Limb (tissue), 2 donors: ENCODE data around the gene GJD4.
A peak's percentile ranks its signal among the peaks of the same experiment; 100 is the strongest.

Experiments used
- DNase-seq, 2 donors: peaks; one replicate each; pipeline ENCODE4 v3.0.0-alpha.2; 2016; ENCODE audit errors: extremely low spot score in 2 of 2

Gene GJD4

DNA sequence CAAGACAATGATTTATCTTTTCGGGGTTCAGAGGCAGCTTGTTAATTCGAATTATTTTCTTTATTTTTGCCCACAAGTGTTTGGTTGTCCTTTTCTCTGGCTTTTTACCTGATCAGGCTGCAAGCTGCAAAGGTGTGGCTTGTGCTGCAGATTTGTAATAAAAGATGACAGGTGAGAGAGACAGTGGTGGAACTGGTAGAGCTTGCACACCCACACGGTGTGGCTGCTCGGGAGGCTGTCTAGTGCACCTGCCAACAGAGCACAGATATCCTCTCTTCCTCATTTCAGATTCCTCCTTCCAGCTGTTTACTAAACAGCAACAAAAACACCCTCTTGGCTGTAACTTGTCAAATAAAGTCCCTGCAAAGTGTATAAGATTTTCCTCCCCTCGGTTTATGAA is 9.2 kb downstream of the GJD4 start:
- no peak for DNase-seq

DNA sequence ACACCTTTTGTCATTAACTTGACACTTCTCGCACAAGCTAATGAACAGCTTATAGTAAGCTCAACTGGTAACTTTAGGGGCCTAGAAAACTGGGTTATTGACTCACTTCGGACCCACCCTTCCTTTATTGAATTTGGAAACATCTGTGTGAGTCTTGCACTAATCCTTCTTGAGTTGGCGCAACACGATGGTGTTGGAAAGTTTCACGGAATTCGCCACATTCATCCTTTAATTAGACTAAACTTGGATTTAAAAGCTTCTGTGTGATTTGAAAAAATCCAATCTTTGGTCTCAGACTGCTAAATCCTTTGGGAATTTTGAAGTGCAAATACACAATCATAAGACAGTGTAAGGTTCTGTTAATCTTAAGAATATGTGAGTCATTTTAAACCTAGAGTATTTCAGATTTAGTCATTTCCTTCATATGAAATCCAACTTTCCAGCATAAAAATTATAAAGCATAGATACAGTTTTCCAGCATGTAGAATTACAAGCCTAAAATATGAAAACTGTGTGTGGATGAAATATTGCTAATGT is 21.9 kb downstream of the GJD4 start:
- no peak for DNase-seq

DNA sequence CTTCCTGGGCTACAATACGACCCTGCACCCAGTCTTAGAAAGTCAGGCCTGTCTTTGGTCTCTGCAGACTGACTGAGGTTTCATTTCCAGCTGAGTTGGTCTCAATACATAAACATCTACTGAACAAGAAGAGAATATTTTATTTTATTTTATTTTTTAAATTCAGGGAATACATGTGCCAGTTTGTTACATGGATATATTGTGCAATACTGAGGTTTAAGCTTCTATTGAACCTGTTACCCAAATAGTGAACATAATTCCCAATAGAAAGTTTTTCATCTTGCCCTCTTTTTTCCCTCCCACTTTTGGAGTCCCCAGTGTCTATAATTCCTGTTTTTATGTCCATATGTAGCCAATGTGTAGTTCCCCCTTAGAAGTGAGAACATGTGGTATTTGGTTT is 26.3 kb downstream of the GJD4 start:
- DNase-seq = no peak

DNA sequence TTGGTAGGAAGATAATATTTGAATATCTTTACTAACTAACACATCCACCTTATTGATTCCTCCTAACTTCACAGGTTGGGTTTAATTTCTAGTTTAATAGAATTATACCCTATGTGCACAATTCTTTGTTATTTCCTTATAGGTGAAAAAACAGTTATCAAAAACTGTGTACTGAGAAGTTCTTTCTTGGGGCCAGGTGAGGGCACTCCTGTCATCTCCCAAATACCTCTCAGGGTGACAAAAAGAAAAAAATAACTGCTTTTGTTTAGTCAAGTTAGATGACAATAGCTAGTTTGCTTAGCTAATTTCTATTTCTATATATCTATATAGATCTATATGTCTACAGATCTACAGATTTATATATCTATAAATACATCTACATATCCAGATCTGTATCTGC is 26.9 kb downstream of the GJD4 start:
- no peak for DNase-seq

DNA sequence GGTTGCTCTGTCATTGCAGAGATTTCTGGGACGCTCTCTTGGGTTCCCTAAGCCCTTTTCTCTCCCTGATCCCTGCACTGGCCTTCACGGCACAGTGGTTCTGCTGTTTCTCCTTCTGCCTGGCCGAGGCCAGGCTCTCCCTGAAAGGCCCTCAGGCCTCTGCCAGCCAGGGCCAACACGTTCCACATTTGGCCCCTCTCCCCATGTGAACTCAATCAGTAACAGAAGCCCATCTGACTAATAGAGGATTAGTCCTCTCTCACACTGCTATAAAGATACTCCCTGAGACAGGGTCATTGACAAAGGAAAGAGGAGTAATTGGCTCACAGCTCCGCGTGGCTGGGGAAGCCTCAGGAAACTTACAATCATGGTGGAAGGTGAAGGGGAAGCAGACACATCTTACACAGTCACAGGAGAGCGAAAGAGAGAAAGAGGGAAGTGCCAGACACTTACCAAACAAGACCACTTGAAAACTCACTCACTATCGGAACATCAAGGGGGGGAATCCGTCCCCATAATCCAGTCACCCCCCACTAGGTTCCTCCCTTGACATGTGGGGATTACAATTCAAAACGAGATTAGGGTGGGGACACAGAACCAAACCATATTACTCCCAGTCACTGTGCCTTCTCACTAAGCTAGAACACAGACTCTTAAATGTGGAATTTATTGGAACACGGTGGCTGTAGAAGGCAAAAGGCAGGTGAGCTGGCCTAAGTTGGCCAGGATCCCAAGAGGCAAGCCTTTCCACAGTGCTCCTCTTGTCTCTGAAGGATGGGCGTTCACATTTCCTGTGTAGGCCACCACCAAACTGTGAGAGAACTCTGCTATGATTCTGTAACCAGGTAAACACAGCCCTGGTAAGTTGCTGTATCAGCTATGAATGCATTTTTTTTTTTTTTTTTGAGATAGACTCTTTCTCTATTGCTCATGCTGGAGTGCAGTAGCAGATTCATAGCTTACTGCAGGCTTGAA is 28.2 kb downstream of the GJD4 start:
- no peak for DNase-seq

DNA sequence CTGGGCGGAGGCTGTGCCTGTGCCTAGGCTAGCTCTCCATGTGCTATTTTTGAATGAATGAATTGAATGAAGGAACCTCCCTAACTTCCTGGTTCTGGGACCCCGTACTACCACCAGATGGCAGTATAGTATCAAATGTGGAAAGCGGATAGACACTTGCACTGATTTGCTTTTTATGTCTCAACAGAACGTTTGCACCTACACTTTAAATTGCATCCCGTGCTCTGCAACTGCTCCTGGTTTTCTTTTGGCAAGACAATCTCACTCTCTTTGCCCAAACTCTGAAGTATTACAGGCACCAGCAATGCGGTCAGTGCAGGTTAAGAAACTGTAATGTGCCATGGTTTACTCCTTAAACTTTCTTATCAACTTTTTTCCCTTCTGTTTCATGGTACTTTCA is 30.4 kb downstream of the GJD4 start:
- peak; percentile 74 to 86 for DNase-seq

DNA sequence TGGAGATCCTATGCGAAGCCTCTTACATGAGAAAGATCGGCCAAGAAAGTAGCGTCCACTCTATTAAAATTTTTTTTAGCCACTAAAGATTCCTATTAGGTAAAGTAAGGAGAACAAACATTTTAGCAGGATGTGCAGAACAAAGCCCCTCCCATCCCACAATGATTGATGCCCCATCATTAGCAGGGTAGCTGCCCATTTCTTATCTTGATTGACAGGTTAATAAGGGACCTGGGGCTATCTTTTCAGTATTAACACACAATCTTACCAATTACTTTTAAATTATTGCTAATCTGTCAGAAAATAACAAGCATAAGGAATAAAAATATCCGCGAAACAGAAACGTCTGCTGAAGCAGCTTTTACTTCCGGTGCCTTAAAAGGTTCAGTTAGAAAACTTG is 31.8 kb downstream of the GJD4 start:
- DNase-seq = no peak

DNA sequence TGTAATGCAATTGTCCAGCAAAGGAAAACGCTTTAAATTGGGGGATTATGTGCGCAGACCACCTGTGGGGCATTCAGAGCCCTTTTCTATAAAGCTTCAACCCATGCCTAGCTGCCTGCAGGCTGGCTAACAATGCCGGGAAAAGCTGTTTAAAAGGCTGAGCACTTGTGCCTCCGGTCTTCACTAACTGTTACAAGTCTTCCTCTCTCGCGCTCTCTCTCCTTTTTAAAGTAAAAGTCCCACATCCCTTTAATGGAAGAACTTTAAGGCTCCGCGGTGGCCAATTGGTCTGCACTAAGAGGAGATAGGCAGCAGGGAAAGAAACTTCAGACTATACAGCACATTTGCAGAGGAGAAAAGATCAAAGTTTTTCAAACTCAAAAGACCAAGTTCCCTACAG is 32.3 kb downstream of the GJD4 start:
- DNase-seq = peak in 1 of 2 donors; percentile 40

DNA sequence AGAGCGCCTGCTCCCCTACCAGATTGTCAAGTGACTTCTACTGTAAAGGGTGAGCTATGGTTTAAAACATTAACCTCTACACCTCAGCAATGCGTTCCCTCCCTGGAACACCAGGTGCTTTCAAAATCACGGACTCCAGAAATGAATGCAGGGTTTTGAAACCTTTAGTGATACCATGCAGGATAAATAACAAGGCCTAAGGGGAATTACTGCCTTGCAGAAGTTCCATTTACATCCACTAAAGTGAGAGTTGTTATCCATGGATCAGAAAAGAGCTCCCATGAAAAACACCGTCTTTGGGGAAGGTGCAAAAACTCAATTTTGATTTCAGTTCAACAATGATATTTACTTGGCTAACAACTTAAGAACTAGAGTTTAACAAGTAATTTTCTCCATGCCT is 33.0 kb downstream of the GJD4 start:
- DNase-seq = no peak

DNA sequence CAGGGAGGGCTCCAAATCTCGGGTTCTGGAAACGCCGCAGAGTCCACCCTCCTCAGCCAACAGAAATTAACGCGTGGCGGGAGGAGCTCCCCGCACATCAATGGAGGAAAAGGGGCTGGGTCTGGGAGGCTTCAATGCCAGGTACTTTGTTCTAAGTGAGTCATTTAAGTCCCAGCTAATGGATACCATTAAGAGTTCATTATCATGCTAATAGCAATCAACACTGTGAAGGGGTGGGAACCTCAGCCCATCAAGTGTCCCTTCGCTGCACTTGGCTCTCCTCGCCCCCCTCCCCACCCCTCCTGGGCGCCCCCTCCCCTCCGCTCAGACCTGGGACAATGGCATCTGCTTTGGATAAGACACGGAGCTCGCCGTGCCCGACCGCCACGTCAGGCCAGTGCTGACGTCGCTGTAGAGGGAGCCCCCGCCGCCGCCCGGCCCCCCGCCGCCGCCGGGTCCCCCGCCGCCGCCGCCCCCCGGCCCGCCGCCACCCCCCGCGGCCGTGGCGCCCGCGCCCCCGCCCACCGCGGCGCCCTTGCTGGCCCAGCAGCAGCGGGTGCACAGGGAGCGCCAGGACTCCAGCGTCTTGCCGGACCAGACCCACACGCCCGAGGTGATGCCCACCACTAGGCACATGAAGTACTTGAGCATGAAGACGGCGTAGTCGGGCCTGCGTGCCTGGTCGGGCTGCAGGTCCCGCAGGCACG is 34.0 kb downstream of the GJD4 start:
- DNase-seq = peak in 1 of 2 donors; percentile 71

DNA sequence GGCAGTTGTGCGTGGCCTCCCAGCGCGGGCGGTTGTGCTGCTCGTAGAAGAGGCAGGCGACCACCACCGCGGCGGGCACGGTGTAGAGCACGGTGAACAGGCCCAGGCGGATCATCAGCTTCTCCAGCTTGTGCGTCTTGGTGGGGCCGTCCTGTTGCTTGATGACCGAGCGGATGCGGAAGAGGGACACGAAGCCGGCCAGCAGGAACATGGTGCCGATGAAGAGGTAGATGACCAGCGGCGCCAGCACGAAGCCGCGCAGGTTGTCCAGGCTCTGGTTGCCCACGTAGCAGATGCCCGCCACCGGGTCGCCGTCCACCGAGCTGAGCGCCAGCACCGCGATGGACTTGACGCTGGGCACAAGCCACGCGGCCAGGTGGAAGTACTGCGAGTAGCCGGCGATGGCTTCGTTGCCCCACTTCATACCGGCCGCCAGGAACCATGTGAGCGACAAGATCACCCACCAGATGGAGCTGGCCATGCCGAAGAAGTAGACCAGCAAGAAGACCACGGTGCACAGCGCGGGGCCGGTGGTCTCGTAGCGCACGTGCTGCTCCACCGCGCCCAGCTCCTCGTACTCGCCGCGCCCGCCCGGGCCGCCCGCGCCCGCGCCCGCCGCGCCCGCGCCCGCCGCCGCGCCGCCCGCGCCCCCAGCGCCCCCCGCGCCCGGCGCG is 34.7 kb downstream of the GJD4 start:
- peak in 1 of 2 donors; percentile 72 for DNase-seq

DNA sequence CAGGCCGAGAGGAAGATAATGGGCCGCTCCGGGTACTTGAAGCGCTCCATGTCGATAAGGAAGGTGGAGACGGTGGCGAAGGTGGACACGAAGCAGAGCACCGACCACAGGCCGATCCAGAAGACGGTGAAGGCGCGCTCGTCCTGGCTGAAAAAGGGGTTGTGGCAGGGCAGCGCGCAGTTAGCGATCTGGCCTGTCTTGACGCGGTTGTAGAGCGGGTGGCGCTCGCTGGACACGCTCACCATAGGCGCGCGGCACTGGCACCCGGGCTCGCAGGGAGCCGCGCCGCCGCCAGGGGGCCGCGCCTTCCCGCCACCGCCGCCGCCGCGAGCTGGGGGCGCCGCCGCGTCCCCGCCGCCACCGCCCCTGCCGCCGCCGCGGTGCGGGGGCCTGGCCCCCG is 35.3 kb downstream of the GJD4 start:
- peak in 1 of 2 donors; percentile 80 for DNase-seq

DNA sequence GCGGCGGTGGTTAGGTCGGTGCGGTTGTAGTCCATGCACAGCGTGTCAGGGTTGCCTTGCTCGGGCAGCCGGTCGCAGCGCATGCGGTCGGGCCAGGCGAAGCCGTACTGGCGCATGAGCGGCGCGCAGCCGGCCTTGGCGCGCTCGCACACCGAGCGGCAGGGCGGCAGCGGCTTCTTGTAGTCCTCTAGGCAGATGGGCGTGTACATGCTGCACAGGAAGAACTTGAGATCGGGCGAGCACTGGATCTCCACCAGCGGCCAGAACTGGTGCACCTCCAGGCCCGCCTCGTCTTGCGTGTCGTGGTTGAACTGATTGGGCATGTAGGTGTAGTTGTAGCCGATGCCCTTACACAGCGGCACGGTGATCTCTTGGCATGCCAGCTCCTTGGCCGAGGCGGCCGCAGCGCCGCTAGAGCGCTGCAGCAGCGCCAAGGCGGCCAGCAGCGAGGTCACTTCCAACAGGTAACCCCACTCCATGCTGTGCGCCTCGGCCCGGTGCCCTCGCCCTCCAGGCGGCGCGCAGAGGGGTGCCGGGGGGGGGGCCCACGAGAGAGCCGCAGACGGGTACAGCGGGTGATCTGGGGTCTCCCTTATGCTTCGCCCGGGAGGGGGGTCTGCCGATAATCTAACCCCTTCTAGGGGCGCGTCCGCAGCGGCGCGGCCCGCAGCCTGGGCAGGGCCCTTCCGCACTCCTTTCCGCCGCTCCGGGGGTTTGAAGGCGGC is 36.0 kb downstream of the GJD4 start:
- peak in 1 of 2 donors; percentile 80 for DNase-seq

DNA sequence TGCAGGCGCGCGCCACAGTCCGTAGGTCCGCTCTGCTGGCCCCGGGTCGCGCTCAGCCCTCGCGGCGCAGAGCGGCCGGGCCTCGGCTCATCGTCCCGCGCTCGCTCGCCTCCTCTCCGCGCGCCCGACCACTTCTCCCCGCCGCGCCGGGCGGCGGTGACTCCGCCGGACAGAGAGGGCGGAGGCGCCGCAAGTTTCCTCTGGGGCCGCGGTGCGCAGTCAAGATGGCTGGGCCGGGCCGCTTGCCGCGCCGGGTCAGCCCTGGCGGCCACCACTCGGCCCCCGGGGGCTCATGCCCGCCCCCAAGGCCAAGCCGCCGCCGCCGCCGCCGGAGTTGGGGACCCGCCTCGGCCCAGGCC is 36.5 kb downstream of the GJD4 start:
- DNase-seq = no peak

DNA sequence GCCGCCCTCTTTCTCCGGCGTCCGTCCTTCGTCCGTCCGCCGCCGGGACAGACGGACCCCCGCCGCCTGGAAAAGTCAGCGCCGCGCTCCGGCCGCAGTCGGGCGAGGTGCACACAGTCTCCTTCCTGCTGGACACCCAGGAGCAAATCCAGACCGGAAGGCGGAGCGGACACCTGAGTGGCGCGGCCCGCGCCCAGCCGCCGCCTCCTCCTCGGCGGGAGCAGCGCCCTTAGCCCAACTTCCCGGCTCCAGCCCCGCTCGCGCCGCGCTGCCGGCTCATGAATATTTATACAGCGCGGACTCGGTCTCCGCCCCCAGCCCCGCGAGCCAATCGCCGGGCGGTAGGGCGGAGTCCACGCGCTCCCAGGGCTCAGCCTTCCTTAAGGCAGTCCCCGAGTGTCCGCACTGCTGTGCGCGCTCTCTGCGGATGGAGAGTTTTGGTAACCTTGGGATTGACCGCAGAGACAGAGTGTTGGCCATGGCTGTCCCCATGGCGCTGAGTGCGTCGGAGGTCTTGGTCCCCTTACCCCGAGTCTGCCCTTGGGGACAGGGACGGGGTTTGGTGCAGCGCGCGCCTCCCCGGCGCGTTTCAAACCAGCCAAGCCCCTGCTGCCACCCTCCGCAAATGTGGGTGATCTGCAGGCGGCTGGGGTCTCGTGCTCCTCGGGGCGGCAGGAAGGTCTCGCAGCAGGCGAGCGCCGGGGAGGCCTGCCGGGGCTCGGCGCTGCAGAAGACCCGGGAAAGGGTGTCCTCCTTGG is 37.1 kb downstream of the GJD4 start, which contains the start of gene FZD8:
Gene FZD8, minus strand, starts transcription at position 262 of the 758 bp plus-strand sequence. CDS start 867 bp downstream, outside the sequence.
- peak; percentile 93 to 94 for DNase-seq

DNA sequence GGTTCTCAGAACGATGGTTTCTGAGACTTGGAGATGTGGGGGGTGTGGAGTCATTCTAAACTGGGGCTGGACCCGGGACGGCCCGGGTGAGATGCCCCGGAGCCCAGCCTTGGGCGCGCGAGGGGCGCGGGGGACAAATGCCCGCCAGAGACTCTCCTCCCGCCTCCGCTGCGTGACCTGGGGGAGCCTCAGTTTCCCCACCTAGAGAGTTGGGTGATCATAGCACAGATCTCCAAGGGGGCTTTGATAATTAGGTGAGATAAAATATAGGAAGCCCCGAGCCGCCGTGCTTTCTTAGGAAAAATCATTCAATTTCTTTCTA is 37.6 kb downstream of the GJD4 start:
- DNase-seq = no peak

DNA sequence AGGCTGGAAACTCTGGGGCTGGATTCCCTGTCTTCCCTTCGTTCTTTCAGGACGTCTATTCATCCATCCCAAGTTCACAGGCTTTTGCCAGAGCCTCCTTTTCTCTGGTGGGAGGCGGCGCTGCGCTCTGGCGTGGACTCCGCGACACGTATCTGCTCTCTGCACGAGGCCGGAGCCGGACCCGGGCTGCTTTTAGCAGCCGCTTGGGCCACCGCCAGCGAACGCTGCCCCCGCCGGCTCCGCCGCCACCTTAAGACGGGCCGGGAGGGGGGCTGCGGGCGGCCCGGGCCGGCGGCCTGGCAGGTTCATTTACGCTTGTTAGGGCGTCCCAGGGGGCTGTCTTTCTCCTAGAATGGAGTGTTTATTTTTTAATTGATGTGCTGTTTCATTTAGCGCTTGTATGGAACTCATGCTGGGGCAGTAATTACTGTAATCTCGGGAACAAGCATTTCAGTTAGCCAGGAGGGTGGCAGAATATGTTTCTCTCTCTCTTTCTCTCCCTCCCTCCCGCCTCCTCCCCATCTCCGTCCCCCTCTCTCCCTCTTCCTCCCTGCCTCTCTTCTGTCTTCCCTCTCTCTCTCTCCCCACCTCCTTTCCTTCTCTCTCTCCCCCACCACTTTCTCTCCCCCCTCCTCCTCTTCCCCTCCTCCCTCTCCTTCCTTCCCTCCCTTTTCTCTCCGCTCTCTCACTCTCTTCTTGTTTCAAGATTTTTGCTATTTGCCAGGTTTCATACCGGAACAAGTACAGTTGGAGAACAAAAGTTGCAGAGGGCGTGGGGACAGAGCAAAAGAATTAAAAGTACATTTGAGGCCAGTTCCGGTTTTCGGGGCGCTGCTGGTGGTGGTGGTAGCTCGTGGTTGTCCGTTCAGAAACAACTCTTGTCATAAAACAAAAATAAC is 38.3 kb downstream of the GJD4 start:
- peak; percentile 83 to 85 for DNase-seq

DNA sequence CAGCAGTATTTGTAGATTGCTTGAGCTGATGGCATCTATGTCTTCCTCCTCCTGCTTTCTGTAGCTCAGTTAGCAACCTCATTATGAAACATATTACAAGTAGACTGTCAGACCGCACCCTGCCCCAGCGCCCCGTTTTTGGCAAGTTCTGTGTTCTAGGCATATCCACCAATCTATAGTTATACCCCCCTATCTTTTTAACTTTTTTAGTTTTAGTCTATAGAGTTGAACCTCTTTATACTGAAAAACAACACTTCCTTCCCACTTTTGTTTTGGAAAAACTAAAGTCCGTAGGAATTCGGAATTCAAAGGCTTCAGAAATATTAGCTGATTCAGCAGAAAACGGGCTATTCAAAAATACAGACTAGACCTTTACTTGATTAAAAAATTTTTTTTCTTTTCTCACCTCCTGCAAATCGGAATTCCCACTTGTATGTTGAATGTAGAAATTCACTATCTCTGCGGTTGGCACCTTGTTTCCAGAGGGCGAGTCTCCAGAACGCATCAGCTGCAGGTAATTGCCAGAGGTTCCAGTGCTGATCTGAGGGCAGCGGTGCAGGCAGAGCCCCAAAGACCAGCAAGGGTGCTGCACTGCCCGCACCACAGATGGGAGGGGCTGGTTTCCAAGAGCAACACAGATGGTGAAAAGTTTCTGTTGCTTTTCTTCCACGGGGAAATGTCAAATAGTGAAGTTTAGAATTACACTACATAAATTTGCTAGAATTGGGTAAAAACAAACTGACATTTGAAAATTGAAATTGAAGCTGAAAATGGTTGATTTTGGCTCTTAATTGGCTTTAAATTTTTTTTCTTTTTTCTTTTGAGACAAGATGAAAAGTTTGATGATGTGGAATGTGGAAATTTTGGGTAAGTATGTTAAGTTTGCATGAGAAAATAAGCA is 39.2 kb downstream of the GJD4 start:
- DNase-seq = peak in 1 of 2 donors; percentile 52
